K562 (cell line): ENCODE data around the gene POU3F3. TPM values are rescaled to one million over a fixed set of nuclear protein-coding genes. Genes with fewer than 3 reads are reported as not detected.

Experiments used
- ATAC-seq: fragments of 200-7000 bp; cut with Tn5 transposase; 3 replicates; pipeline ENCODE4 v1.9.1; 2020; ENCODE audit warnings: moderate library complexity
- BruUV-seq: library from RNA; stranded (reverse); fragments of 400-500 nt; replicated peaks from 2 replicates; lab custom pipeline; 2021; lab: Mats Ljungman, UMichigan
- CTCF ChIA-PET: fragments of 300-600 bp; formaldehyde crosslinking; extraction: SDS; loops from one replicate; lab custom pipeline; 2021; ENCODE audit warnings: low intra/inter-chr PET ratio; lab: Yijun Ruan, JAX
- POLR2A ChIA-PET: fragments of 300-600, 350-650 bp; sonication (Branson Sonifier 250); formaldehyde crosslinking; extraction: SDS; loops from one replicate; lab custom pipeline; 2021; ENCODE audit warnings: antibody characterized with exemption, inconsistent platforms; lab: Yijun Ruan, JAX
- DNase-seq, 4 experiments: peaks; one replicate each; pipeline versions ENCODE4 v3.0.0 to v3.0.0-alpha.2; 2011 to 2018; ENCODE audit warnings: low spot score in 3 of 4, mixed read lengths in 3 of 4; ENCODE audit errors: extremely low read depth in 1 of 4
- FAIRE-seq: peaks from 2 replicates; lab custom pipeline; 2011; peaks lifted over from hg19 to GRCh38; lab: Jason Lieb, UNC
- H2AFZ ChIP-seq: 2 replicates; pipeline ENCODE4 v1.6.0; 2011; ENCODE audit warnings: low read depth, low read length, control low read depth, inconsistent platforms
- H3K27ac ChIP-seq: fragments of 200-600 bp; 3 replicates; pipeline ENCODE4 v1.8.0; 2011; ENCODE audit warnings: low read depth, mild to moderate bottlenecking, control low read depth, inconsistent platforms, low read length, moderate library complexity, mixed read lengths; ENCODE audit errors: extremely low read depth
- H3K27me3 ChIP-seq, 2 experiments: fragments of 300-600 bp in 1 of 2; 2 replicates in 1 of 2; 3 replicates in 1 of 2; pipeline versions ENCODE4 v1.6.0 to v1.8.0; 2011; ENCODE audit warnings: inconsistent platforms in 2 of 2, low read length in 2 of 2, mild to moderate bottlenecking in 1 of 2, mixed read lengths in 1 of 2, moderate library complexity in 1 of 2; ENCODE audit not compliant: control insufficient read depth in 2 of 2, insufficient read depth in 2 of 2
- H3K36me3 ChIP-seq: fragments of 300-600 bp; 3 replicates; pipeline ENCODE4 v1.8.0; 2011; ENCODE audit warnings: mild to moderate bottlenecking, low read length, inconsistent platforms; ENCODE audit not compliant: control insufficient read depth, insufficient read depth
- H3K4me1 ChIP-seq, 2 experiments: fragments of 200-600 bp in 1 of 2; replicated peaks in 1 of 2; 2 replicates in 1 of 2; 3 replicates in 1 of 2; pipeline versions ENCODE4 v1.5.1 to v1.8.0; 2011; ENCODE audit warnings: inconsistent platforms in 2 of 2, low read length in 2 of 2, mild to moderate bottlenecking in 1 of 2, mixed read lengths in 1 of 2, moderate library complexity in 1 of 2; ENCODE audit not compliant: control insufficient read depth in 2 of 2, insufficient read depth in 2 of 2
- H3K4me2 ChIP-seq: 2 replicates; pipeline ENCODE4 v1.6.1; 2011; ENCODE audit warnings: low read length, control low read depth, inconsistent platforms, mixed read lengths; ENCODE audit not compliant: insufficient read depth
- H3K4me3 ChIP-seq: fragments of 200-600 bp; sonication (generic), shearing (Covaris generic); 2 replicates; pipeline ENCODE4 v1.5.1; 2016; ENCODE audit warnings: control low read depth, inconsistent platforms
- H3K79me2 ChIP-seq: fragments of 200-600 bp; 3 replicates; pipeline ENCODE4 v1.8.0; 2011; ENCODE audit warnings: low read length, inconsistent platforms; ENCODE audit not compliant: control insufficient read depth, insufficient read depth
- H3K9ac ChIP-seq, 2 experiments: 2 replicates each; pipeline versions ENCODE4 v1.6.0 to v1.6.1; 2011; ENCODE audit warnings: low read depth in 2 of 2, low read length in 2 of 2, control low read depth in 1 of 2, inconsistent platforms in 1 of 2, mild to moderate bottlenecking in 1 of 2, mixed read lengths in 1 of 2; ENCODE audit not compliant: insufficient read depth in 1 of 2
- H3K9me1 ChIP-seq: one replicate; pipeline ENCODE4 v1.6.0; 2011; ENCODE audit warnings: inconsistent platforms, mild to moderate bottlenecking, low read length, moderate library complexity; ENCODE audit not compliant: control insufficient read depth, insufficient read depth
- H3K9me3 ChIP-seq: replicated peaks from 2 replicates; pipeline ENCODE4 v1.5.1; 2011; ENCODE audit warnings: low read depth, low read length, inconsistent platforms; ENCODE audit not compliant: control insufficient read depth, insufficient read depth
- H4K20me1 ChIP-seq: replicated peaks from 2 replicates; pipeline ENCODE4 v1.6.1; 2011; ENCODE audit warnings: low read length, inconsistent platforms, mixed read lengths; ENCODE audit not compliant: control insufficient read depth, insufficient read depth
- ATF6 ChIP-seq: sonication (generic); formaldehyde crosslinking; IDR thresholded peaks from 2 replicates; pipeline ENCODE4 v1.4.0; 2020; ENCODE audit warnings: mild to moderate bottlenecking, missing genetic modification reagents
- HMG20A ChIP-seq: fragments of 450-650 bp; formaldehyde crosslinking; conservative IDR thresholded peaks from 2 replicates; pipeline ENCODE4 v1.4.0; 2020; ENCODE audit warnings: mild to moderate bottlenecking, mixed read lengths
- HNRNPUL1 ChIP-seq: fragments of 200-400 bp; formaldehyde crosslinking; IDR thresholded peaks from 2 replicates; pipeline ENCODE4 v1.6.1; 2017; ENCODE audit warnings: low read length
- NR2C1 ChIP-seq, 2 experiments: fragments of 450-650 bp; IDR thresholded peaks; 2 replicates each; pipeline ENCODE4 v1.6.1; 2017; ENCODE audit warnings: mild to moderate bottlenecking in 2 of 2, antibody characterized with exemption in 1 of 2, inconsistent platforms in 1 of 2, missing compliant biosample characterization in 1 of 2, missing genetic modification characterization in 1 of 2
- NR4A1 ChIP-seq, 2 experiments: fragments of 250-450 bp in 1 of 2; fragments of 450-650 bp in 1 of 2; sonication (Bioruptor Pico) in 1 of 2; IDR thresholded peaks; 2 replicates each; pipeline versions ENCODE4 v1.4.0 to v1.6.1; 2016 to 2020; ENCODE audit warnings: mild to moderate bottlenecking in 2 of 2, missing compliant biosample characterization in 1 of 2, missing genetic modification characterization in 1 of 2, moderate library complexity in 1 of 2
- PBX2 ChIP-seq, 2 experiments: IDR thresholded peaks in 1 of 2; conservative IDR thresholded peaks in 1 of 2; 2 replicates each; pipeline ENCODE4 v1.6.1; 2016; ENCODE audit warnings: low read depth in 2 of 2, mild to moderate bottlenecking in 1 of 2, missing compliant biosample characterization in 1 of 2, missing genetic modification characterization in 1 of 2, moderate library complexity in 1 of 2
- PHTF2 ChIP-seq: fragments of 250-450 bp; sonication (Bioruptor Pico); IDR thresholded peaks from 2 replicates; pipeline ENCODE4 v1.5.0; 2021; ENCODE audit warnings: mild to moderate bottlenecking
- PPARD ChIP-seq: fragments of 250-450 bp; sonication (Bioruptor Pico); IDR thresholded peaks from 2 replicates; pipeline ENCODE4 v1.8.0; 2022; ENCODE audit warnings: inconsistent platforms, mild to moderate bottlenecking, moderate library complexity
- SPI1 ChIP-seq: IDR thresholded peaks from 2 replicates; pipeline ENCODE4 v1.6.1; 2011; ENCODE audit warnings: low read depth, low read length, control low read depth, borderline replicate concordance
- ZNF274 ChIP-seq: IDR thresholded peaks from 2 replicates; pipeline ENCODE4 v1.6.1; 2011; ENCODE audit warnings: low read depth, mild to moderate bottlenecking, low read length, moderate library complexity, borderline replicate concordance
- ZNF586 ChIP-seq: fragments of 450-650 bp; formaldehyde crosslinking; conservative IDR thresholded peaks from 2 replicates; pipeline ENCODE4 v1.4.0; 2020; ENCODE audit warnings: mild to moderate bottlenecking, moderate library complexity
- WGBS: fragments of 100-300 bp; shearing (Covaris generic); methylation state at CpG from one replicate; pipeline ENCODE4 v1.1.6; 2016; ENCODE audit warnings: low coverage, mixed read lengths; ENCODE audit not compliant: insufficient coverage; ENCODE audit errors: missing lambda C conversion rate; 5-methylcytosine and 5-hydroxymethylcytosine counted together
- in situ Hi-C: fragments of 300-500 bp; cut with MboI; formaldehyde crosslinking; loops from 4 replicates; pipeline ENCODE4 v1.15.0; 2018; ENCODE audit warnings: inconsistent platforms, mixed read lengths
- intact Hi-C: fragments of 100-400 bp; cut with micrococcal nuclease; formaldehyde crosslinking; loops from 2 replicates; pipeline ENCODE4 v1.14.2; 2022
- polyA plus RNA-seq, 8 experiments: library from polyadenylated mRNA; depleted of rRNA in 4 of 8; stranded (reverse) in 5 of 8; unstranded in 3 of 8; fragments of >200 nt; fragmentation: Nextera tagmentation in 2 of 8; fragmentation: Illumina TruSeq in 1 of 8; extraction: Ambion mirVana in 2 of 8; extraction: Trizol in 1 of 8; gene quantifications; 2 replicates each; pipeline versions ENCODE4 v1.2.1 to v1.2.3, GENCODE V29; 2011 to 2014; ENCODE audit warnings: inconsistent platforms in 1 of 8, missing spikeins in 1 of 8
- total RNA-seq, 7 experiments: library from RNA; depleted of rRNA in 6 of 7; stranded (reverse); fragments of >200 nt in 6 of 7; fragmentation: Illumina TruSeq in 2 of 7; extraction: Trizol in 2 of 7; gene quantifications; 2 replicates each; pipeline versions ENCODE4 v1.2.1 to v1.2.3, GENCODE V29; 2011 to 2021; ENCODE audit warnings: low replicate concordance in 1 of 7

Gene POU3F3
- total and polyA plus RNA-seq, 9 of the 15 experiments (the other 6 are each of a cell fraction or from before 2014, with no cell fraction given) = not detected

GRCh38 chr2:104855221-104856085 lies 1.5 kb downstream of the POU3F3 start (continued):
- TF ChIP-seq PBX2 (CRISPR knock-in tag; IDR thresholded peaks at IDR 0.05; ENCODE audit: low read depth) = no peak
- no peak for TF ChIP-seq PBX2 (tag; conservative IDR thresholded peaks at IDR 0.05; ENCODE audit: low read depth)
- TF ChIP-seq, all 486 proteins: peak for 0

GRCh38 chr2:104856086-104856972 lies 2.4 kb downstream of the POU3F3 start:
- H3K9me1 ChIP-seq = no peaks in the 10 kb centered on the region
- H3K79me2 ChIP-seq = no peaks in the 10 kb centered on the region
- H3K4me2 ChIP-seq = no peak overlapping the region
- no peak for ATAC-seq
- FAIRE-seq = no peak
- intact Hi-C loops (no loop called here), in situ Hi-C loops (no loop called here)
- no peak overlapping the region for H2AFZ ChIP-seq
- no peaks in the 10 kb centered on the region for H3K36me3 ChIP-seq
- WGBS = 71% methylated on average over 25 of the region's 106 CpGs
- H4K20me1 ChIP-seq = no peaks in the 10 kb centered on the region
- H3K9ac ChIP-seq = no peak overlapping the region
- H3K27me3 ChIP-seq = peaks cover 4 to 6% of the 10 kb centered on the region in 2 experiments; a peak in 3 of 5 replicates
- no TSS peak for BruUV-seq
- peaks cover 0 to 7% of the 10 kb centered on the region in 2 experiments; a peak in 1 of 5 replicates for H3K4me1 ChIP-seq
- DNase-seq = no peak
- H3K27ac ChIP-seq = no peak overlapping the region
- ChIA-PET CTCF (no interaction called here), POLR2A (no interaction called here)
- H3K4me3 ChIP-seq = no peak overlapping the region
- H3K9me3 ChIP-seq = no peaks in the 10 kb centered on the region
- TF ChIP-seq ATF6 (CRISPR knock-in tag) = no peak
- TF ChIP-seq HNRNPUL1 = no peak
- TF ChIP-seq ZNF586 (CRISPR knock-in tag) = no peak
- TF ChIP-seq PPARD = no peak
- TF ChIP-seq ZNF274 = no peak
- TF ChIP-seq PHTF2 = no peak
- no peak for TF ChIP-seq SPI1
- TF ChIP-seq NR2C1 (IDR thresholded peaks at IDR 0.05) = no peak
- no peak for TF ChIP-seq NR2C1 (tag; IDR thresholded peaks at IDR 0.05)
- TF ChIP-seq NR4A1 (CRISPR knock-in tag; IDR thresholded peaks at IDR 0.05) = no peak
- TF ChIP-seq NR4A1 (tag; IDR thresholded peaks at IDR 0.05) = no peak
- TF ChIP-seq HMG20A (CRISPR knock-in tag) = no peak
